ENCODE measurements around the gene FLCN.

FLCN gene

GRCh38 chr17:17167356-17167755 is 69.6 kb downstream of the FLCN start:
- DNase-seq (ENCODE audit: low spot score), result no peak

DNA sequence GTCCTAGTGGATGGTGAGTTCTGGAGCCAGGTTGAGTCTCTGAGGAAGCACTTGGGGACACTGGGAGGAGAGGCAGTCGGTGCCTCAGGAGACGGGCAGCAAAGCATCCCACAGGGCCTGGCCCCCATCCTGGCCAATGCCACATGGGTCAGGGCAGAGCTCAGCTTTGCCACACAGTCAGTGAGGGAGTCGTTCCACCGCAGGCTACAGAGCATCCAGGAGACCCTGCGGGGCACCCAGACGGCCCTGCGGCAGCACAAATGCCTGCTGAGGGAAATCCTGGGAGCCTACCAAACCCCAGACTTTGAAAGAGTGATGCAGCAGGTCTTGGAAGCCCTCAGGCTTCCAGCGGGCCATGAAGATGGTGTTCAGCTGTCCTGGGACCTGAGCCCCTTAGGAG is 70.5 kb downstream of the FLCN start:
- no peak for DNase-seq (ENCODE audit: low spot score)

- no peak for DNase-seq (ENCODE audit: low spot score)
Observed at GRCh38 chr17:17165666-17166308, 71.2 kb downstream of the FLCN start.

GRCh38 chr17:17164676-17165075 is 72.3 kb downstream of the FLCN start:
- no peak for DNase-seq (ENCODE audit: low spot score)

DNA sequence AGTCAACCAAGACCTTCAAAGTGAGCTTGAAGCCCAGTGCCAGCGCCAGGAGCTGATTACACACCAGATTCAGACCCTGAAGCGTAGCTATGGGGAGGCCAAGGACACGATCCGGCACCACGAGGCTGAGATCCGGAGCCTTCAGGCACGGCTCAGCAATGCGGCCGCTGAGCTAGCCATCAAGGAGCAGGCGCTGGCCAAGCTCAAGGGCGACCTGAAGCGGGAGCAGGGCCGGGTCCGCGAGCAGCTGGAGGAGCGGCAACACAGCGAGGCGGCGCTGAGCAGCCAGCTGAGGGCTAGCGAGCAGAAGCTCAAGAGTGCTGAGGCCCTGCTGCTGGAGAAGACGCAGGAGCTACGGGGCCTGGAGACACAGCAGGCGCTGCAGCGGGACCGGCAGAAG is 72.8 kb downstream of the FLCN start:
- no peak for DNase-seq (ENCODE audit: low spot score)
